GM12892 (cell line): ENCODE measurements around the gene CACNB4.
"Not testable (repeated sequence)": the region's sequence is repeated elsewhere in the genome, so short reads cannot be mapped to it uniquely, and the experiment has no call there.

Experiments
- DNase-seq: peaks from one replicate; pipeline ENCODE4 v3.0.0; 2011; ENCODE audit not compliant: insufficient read length
- FAIRE-seq: peaks from 2 replicates; lab custom pipeline; 2011; peaks lifted over from hg19 to GRCh38; lab: Jason Lieb, UNC
- POLR2A ChIP-seq: IDR thresholded peaks from 2 replicates; pipeline ENCODE4 v1.6.1; 2011; ENCODE audit warnings: low read depth, low read length, control low read depth
- POLR2AphosphoS5 ChIP-seq: IDR thresholded peaks from 2 replicates; pipeline ENCODE4 v1.6.1; 2011; ENCODE audit warnings: low read depth, low read length, control low read depth
- TAF1 ChIP-seq: IDR thresholded peaks from 2 replicates; pipeline ENCODE4 v1.6.1; 2011; ENCODE audit warnings: low read depth, mild to moderate bottlenecking, control low read depth, low read length, borderline replicate concordance

CACNB4 gene

GRCh38 chr2:152047824-152048471, 50.9 kb downstream of the CACNB4 start:
- FAIRE-seq, result peak; percentile 85

GRCh38 chr2:152046940-152047339, 51.9 kb downstream of the CACNB4 start:
- peak; percentile 42; the same call in 1 of the 2 replicates for TF ChIP-seq POLR2A
- TF ChIP-seq POLR2AphosphoS5, result no peak; the same call in 1 of the 2 replicates
- no peak for FAIRE-seq
- DNase-seq, result no peak

More at GRCh38 chr2:152047824-152048471, 50.9 kb downstream of the CACNB4 start:
- TF ChIP-seq TAF1, result no peak
- no peak for TF ChIP-seq POLR2AphosphoS5
- TF ChIP-seq POLR2A, result no peak
- no peak for DNase-seq

GRCh38 chr2:152042636-152043615, 55.9 kb downstream of the CACNB4 start:
- FAIRE-seq, result peak; percentile 76
- DNase-seq, result no peak
- no peak for TF ChIP-seq POLR2A
- TF ChIP-seq TAF1, result no peak
- no peak for TF ChIP-seq POLR2AphosphoS5

GRCh38 chr2:152038441-152038958, 60.3 kb downstream of the CACNB4 start:
- DNase-seq (no peak), FAIRE-seq (no peak)
- no peak for TF ChIP-seq POLR2A
- TF ChIP-seq TAF1, result no peak

GRCh38 chr2:152037743-152038435, 61.0 kb downstream of the CACNB4 start:
- FAIRE-seq (peak; percentile 24), DNase-seq (no peak)
- TF ChIP-seq POLR2AphosphoS5, result no peak
- TF ChIP-seq POLR2A, result no peak
- no peak for TF ChIP-seq TAF1

- DNase-seq (no peak), FAIRE-seq (peak; percentile 96)
- no peak for TF ChIP-seq POLR2A
- TF ChIP-seq POLR2AphosphoS5, result no peak
- TF ChIP-seq TAF1, result no peak
Observed at GRCh38 chr2:152036611-152037469, 62.0 kb downstream of the CACNB4 start.

GRCh38 chr2:152034257-152034801, 64.5 kb downstream of the CACNB4 start:
- DNase-seq, result no peak
- TF ChIP-seq POLR2AphosphoS5 (no peak), POLR2A (no peak), TAF1 (no peak)
- FAIRE-seq, result peak; percentile 36

- no peak for DNase-seq
- no peak for FAIRE-seq
- TF ChIP-seq TAF1, result no peak
- TF ChIP-seq POLR2AphosphoS5, result no peak
Observed at GRCh38 chr2:152033011-152033925, 65.6 kb downstream of the CACNB4 start.

GRCh38 chr2:152031747-152032306, 67.0 kb downstream of the CACNB4 start:
- TF ChIP-seq POLR2A (no peak), POLR2AphosphoS5 (no peak), TAF1 (no peak)
- FAIRE-seq, result no peak
- no peak for DNase-seq

GRCh38 chr2:152030596-152031328, 68.1 kb downstream of the CACNB4 start:
- DNase-seq, result not testable (repeated sequence)

More at GRCh38 chr2:152030596-152031328, 68.1 kb downstream of the CACNB4 start:
- peak; percentile 92 for FAIRE-seq
